ENCODE data around the gene DEDD.

DEDD gene

GRCh38 chr1:161158316-161159010 is 26.0 kb upstream of the DEDD start:
- peak overlapping the region; percentile 79 for H3K27ac ChIP-seq (ENCODE audit: low read length)
- ATAC-seq (ENCODE audit: insufficient read depth, low read depth) (no peak), DNase-seq (no peak)
- no peak for TF ChIP-seq EZH2 (IDR thresholded peaks at IDR 0.05; ENCODE audit: borderline replicate concordance, low read depth, low read length, severe bottlenecking)
- TF ChIP-seq, protein P1, sequence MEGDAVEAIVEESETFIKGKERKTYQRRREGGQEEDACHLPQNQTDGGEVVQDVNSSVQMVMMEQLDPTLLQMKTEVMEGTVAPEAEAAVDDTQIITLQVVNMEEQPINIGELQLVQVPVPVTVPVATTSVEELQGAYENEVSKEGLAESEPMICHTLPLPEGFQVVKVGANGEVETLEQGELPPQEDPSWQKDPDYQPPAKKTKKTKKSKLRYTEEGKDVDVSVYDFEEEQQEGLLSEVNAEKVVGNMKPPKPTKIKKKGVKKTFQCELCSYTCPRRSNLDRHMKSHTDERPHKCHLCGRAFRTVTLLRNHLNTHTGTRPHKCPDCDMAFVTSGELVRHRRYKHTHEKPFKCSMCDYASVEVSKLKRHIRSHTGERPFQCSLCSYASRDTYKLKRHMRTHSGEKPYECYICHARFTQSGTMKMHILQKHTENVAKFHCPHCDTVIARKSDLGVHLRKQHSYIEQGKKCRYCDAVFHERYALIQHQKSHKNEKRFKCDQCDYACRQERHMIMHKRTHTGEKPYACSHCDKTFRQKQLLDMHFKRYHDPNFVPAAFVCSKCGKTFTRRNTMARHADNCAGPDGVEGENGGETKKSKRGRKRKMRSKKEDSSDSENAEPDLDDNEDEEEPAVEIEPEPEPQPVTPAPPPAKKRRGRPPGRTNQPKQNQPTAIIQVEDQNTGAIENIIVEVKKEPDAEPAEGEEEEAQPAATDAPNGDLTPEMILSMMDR (IDR thresholded peaks at IDR 0.05; ENCODE audit: borderline replicate concordance, extremely low read depth, low read length, poor library complexity, severe bottlenecking): no peak
- H3K9ac ChIP-seq (ENCODE audit: low read depth, low read length): peak overlapping the region; percentile 87
- no peaks in the 10 kb centered on the region for H4K20me1 ChIP-seq (ENCODE audit: insufficient read depth, low read length)
- no peaks in the 10 kb centered on the region for H3K27me3 ChIP-seq (ENCODE audit: insufficient read depth, low read length, poor library complexity)
- peaks cover 62% of the 10 kb centered on the region for H3K4me1 ChIP-seq (ENCODE audit: insufficient read depth, low read length)
- peak overlapping the region; percentile 95; the same call in 1 of the 2 replicates for H2AFZ ChIP-seq (ENCODE audit: low read depth, low read length)
- no peaks in the 10 kb centered on the region for H3K9me3 ChIP-seq (ENCODE audit: insufficient read depth, low read length, severe bottlenecking)
- H3K4me3 ChIP-seq (ENCODE audit: low read depth in 1 of 2, low read length in 2 of 2): peak overlapping the region in 1 of 2 experiments; percentile 79; a peak in 2 of 4 replicates
- peaks cover 52% of the 10 kb centered on the region for H3K36me3 ChIP-seq (ENCODE audit: insufficient read depth, low read length)
- H3K4me2 ChIP-seq (ENCODE audit: insufficient read depth, low read length): peak overlapping the region; percentile 88
- H3K79me2 ChIP-seq (ENCODE audit: insufficient read depth, low read length): peaks cover 40% of the 10 kb centered on the region

DNA sequence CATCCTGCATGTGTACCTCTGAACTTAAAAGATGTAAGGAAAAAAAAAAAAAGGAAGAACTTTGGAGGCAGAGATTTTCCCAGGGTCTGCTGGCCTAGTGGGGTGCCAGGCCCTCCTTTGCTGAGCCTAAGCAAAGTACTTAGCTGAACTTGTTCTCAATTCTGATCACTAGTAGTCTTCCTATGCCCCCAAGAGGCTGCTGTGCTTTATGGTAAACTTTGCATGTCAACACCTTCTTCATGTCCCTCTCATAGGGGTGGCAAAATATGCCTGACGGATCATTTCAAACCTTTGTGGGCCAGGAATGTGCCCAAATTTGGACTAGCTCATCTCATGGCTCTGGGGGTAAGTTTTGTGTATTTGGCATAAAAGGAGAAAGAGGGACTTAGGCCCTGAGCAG is 25.4 kb upstream of the DEDD start:
- TF ChIP-seq, protein P1 (IDR thresholded peaks at IDR 0.05; ENCODE audit: borderline replicate concordance, extremely low read depth, low read length, poor library complexity, severe bottlenecking): peak; percentile 13
- no peak for TF ChIP-seq EZH2 (IDR thresholded peaks at IDR 0.05; ENCODE audit: borderline replicate concordance, low read depth, low read length, severe bottlenecking)
- Histone ChIP-seq H3K4me3 (ENCODE audit: low read depth in 1 of 2, low read length in 2 of 2) (no peak overlapping the region), H4K20me1 (ENCODE audit: insufficient read depth, low read length) (no peaks in the 10 kb centered on the region), H3K79me2 (ENCODE audit: insufficient read depth, low read length) (peaks cover 40% of the 10 kb centered on the region), H3K27me3 (ENCODE audit: insufficient read depth, low read length, poor library complexity) (no peaks in the 10 kb centered on the region), H3K4me1 (ENCODE audit: insufficient read depth, low read length) (peaks cover 63% of the 10 kb centered on the region), H3K27ac (ENCODE audit: low read length) (no peak overlapping the region), H2AFZ (ENCODE audit: low read depth, low read length) (no peak overlapping the region), H3K9ac (ENCODE audit: low read depth, low read length) (no peak overlapping the region), H3K9me3 (ENCODE audit: insufficient read depth, low read length, severe bottlenecking) (no peaks in the 10 kb centered on the region), H3K4me2 (ENCODE audit: insufficient read depth, low read length) (no peak overlapping the region), H3K36me3 (ENCODE audit: insufficient read depth, low read length) (peaks cover 46% of the 10 kb centered on the region)
- DNase-seq (no peak), ATAC-seq (ENCODE audit: insufficient read depth, low read depth) (no peak)

DNA sequence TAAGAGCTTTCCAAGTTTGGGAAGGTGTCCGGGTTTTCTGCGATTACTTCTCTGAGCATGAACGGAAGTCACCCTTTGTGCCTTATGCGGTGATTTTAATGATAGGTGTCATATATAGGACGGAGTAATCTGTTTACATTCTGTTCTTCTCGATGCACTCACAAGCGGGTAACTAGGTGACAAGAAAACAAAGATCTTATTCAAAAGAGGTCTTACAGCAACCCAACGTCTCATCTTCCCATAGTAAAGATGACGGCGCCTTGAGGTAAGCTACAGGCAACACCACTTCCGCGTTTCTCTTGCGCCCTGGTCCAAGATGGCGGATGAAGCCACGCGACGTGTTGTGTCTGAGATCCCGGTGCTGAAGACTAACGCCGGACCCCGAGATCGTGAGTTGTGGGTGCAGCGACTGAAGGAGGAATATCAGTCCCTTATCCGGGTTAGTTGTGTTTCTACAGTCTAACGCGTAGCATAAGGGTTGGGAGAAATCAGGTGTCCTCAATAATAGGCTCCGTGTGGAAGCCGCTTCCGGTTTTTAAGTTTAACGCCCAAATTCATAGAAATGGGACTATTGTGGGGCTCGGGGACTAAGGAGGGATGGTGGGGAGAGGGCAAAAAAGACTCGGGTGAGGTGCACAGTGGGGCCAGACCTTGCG is 21.3 kb upstream of the DEDD start, which contains the start of gene UFC1:
TSS of gene UFC1 (plus strand) at position 297 of the 656 bp plus-strand sequence. CDS start at position 317, 20 bp downstream.
- peak within 1 kb of the TSS; percentile 84 for H3K9ac ChIP-seq (ENCODE audit: low read depth, low read length)
- no peaks in the 10 kb centered on the region for H3K27me3 ChIP-seq (ENCODE audit: insufficient read depth, low read length, poor library complexity)
- H3K79me2 ChIP-seq (ENCODE audit: insufficient read depth, low read length): peaks cover 23% of the 10 kb centered on the region
- H3K4me2 ChIP-seq (ENCODE audit: insufficient read depth, low read length): peak within 1 kb of the TSS; percentile 75
- no peaks in the 10 kb centered on the region for H3K9me3 ChIP-seq (ENCODE audit: insufficient read depth, low read length, severe bottlenecking)
- no peak for TF ChIP-seq EZH2 (IDR thresholded peaks at IDR 0.05; ENCODE audit: borderline replicate concordance, low read depth, low read length, severe bottlenecking)
- TF ChIP-seq, protein P1 (IDR thresholded peaks at IDR 0.05; ENCODE audit: borderline replicate concordance, extremely low read depth, low read length, poor library complexity, severe bottlenecking): no peak
- peak within 1 kb of the TSS; percentile 80 to 82 for H3K4me3 ChIP-seq (ENCODE audit: low read depth in 1 of 2, low read length in 2 of 2)
- no peaks in the 10 kb centered on the region for H4K20me1 ChIP-seq (ENCODE audit: insufficient read depth, low read length)
- peaks cover 35% of the 10 kb centered on the region for H3K4me1 ChIP-seq (ENCODE audit: insufficient read depth, low read length)
- DNase-seq (peak; percentile 88), ATAC-seq (ENCODE audit: insufficient read depth, low read depth) (peak; percentile 97)
- peak within 1 kb of the TSS; percentile 99 for H2AFZ ChIP-seq (ENCODE audit: low read depth, low read length)
- H3K36me3 ChIP-seq (ENCODE audit: insufficient read depth, low read length): peaks cover 19% of the 10 kb centered on the region
- peak within 1 kb of the TSS; percentile 100 for H3K27ac ChIP-seq (ENCODE audit: low read length)
